ENCODE data around the gene PIGP. TPM values are rescaled to one million over a fixed set of nuclear protein-coding genes. Genes with fewer than 3 reads are reported as not detected.

PIGP gene
- total RNA-seq, 1 experiment from 2014 or later, result 13.2 TPM

DNA sequence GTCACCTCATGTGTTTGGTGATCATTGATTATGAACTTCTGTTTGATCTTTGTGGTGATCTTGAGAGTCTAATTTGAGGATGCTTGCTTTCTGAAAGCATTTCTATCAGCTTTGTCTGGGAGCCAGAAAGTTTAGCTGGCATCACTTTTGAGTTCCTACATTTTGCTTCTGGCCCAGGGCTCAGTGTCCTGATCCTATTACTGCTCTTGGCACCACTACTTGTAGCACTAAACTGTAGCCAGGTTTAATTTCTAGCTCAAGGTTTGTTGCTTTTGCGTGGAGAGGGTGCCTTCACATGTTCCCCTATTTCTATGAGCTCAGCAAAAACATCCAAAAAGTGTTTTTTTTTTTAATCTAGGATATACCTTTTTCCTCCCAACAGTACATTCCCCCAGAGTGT, 9.5 kb upstream of the PIGP start:
- no CpG with 5 or more reads among the region's 1 CpG for WGBS (ENCODE audit: extremely low coverage, insufficient read length, low lambda C conversion rate)
- H3K79me2 ChIP-seq (ENCODE audit: insufficient read depth, low read length), result peaks cover 3% of the 10 kb centered on the region; the same call in 1 of the 2 replicates

More for the DNA sequence above, 9.5 kb upstream of the PIGP start:
- H3K4me1 ChIP-seq (ENCODE audit: insufficient read depth, low read length), result no peaks in the 10 kb centered on the region
- no peak overlapping the region for H3K27ac Mint-ChIP-seq
- no peak overlapping the region for H3K9ac ChIP-seq (ENCODE audit: extremely low read depth, insufficient read length, low read length)
- no peak overlapping the region for H2BK12ac ChIP-seq (ENCODE audit: insufficient read length, low read depth, low read length)
- no peak overlapping the region for H4K8ac ChIP-seq (replicated peaks; ENCODE audit: insufficient read length, low read depth, low read length)
- H2BK20ac ChIP-seq (ENCODE audit: low read depth, low read length, poor library complexity, severe bottlenecking), result no peak overlapping the region
- no peak for DNase-seq
- no peak overlapping the region for H3K23ac ChIP-seq (ENCODE audit: insufficient read length, low read depth, low read length)
- H3K4me2 ChIP-seq (ENCODE audit: insufficient read depth, insufficient read length, low read length), result no peak overlapping the region
- no peaks in the 10 kb centered on the region for H3K27me3 Mint-ChIP-seq (ENCODE audit: low read depth)
- H3K4ac ChIP-seq (ENCODE audit: low read depth, low read length), result no peak overlapping the region
- H2BK15ac ChIP-seq (ENCODE audit: low read depth, low read length), result no peak overlapping the region
- no peak overlapping the region for H2BK5ac ChIP-seq (ENCODE audit: insufficient read length, low read length)
- H2BK120ac ChIP-seq (ENCODE audit: low read depth, low read length, poor library complexity, severe bottlenecking), result no peak overlapping the region
- H3K9me3 Mint-ChIP-seq, result no peaks in the 10 kb centered on the region
- TF ChIP-seq, protein P1, sequence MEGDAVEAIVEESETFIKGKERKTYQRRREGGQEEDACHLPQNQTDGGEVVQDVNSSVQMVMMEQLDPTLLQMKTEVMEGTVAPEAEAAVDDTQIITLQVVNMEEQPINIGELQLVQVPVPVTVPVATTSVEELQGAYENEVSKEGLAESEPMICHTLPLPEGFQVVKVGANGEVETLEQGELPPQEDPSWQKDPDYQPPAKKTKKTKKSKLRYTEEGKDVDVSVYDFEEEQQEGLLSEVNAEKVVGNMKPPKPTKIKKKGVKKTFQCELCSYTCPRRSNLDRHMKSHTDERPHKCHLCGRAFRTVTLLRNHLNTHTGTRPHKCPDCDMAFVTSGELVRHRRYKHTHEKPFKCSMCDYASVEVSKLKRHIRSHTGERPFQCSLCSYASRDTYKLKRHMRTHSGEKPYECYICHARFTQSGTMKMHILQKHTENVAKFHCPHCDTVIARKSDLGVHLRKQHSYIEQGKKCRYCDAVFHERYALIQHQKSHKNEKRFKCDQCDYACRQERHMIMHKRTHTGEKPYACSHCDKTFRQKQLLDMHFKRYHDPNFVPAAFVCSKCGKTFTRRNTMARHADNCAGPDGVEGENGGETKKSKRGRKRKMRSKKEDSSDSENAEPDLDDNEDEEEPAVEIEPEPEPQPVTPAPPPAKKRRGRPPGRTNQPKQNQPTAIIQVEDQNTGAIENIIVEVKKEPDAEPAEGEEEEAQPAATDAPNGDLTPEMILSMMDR (conservative IDR thresholded peaks at IDR 0.05), result no peak
- H3K14ac ChIP-seq (ENCODE audit: insufficient read depth, low read length), result no peak overlapping the region
- no peak overlapping the region for H3K56ac ChIP-seq (ENCODE audit: insufficient read length, low read depth, low read length)
- no peak overlapping the region for H2AFZ ChIP-seq (ENCODE audit: low read length)
- H3K4me3 Mint-ChIP-seq, result no peak overlapping the region
- no peak overlapping the region for H3K18ac ChIP-seq (ENCODE audit: insufficient read length, low read depth, low read length)
- H3K79me1 ChIP-seq (ENCODE audit: insufficient read depth, low read depth, low read length, poor library complexity, severe bottlenecking), result peaks cover 6% of the 10 kb centered on the region
- no peaks in the 10 kb centered on the region for H3K23me2 ChIP-seq (ENCODE audit: insufficient read length, low read depth, low read length, poor library complexity, severe bottlenecking)
- H3K27ac ChIP-seq (ENCODE audit: insufficient read length, low read depth, low read length), result no peak overlapping the region
- no peak overlapping the region for H3T11ph ChIP-seq (ENCODE audit: low read length)
- H4K20me1 ChIP-seq (ENCODE audit: control insufficient read depth, insufficient read depth, insufficient read length), result no peaks in the 10 kb centered on the region
- H3K27me3 ChIP-seq (ENCODE audit: insufficient read depth, low read length), result no peaks in the 10 kb centered on the region
- H4K5ac ChIP-seq (ENCODE audit: insufficient read length, low read depth, low read length), result no peak overlapping the region
- 0 out of 4 replicates have a peak, but pooled peaks cover 0 to 3% of the 10 kb centered on the region in 2 experiments for H3K4me1 Mint-ChIP-seq
- H2AK5ac ChIP-seq (ENCODE audit: insufficient read length, low read length), result no peak overlapping the region
- H3K9me3 ChIP-seq (ENCODE audit: control insufficient read depth, low read depth, low read length), result no peaks in the 10 kb centered on the region
- no peaks in the 10 kb centered on the region for H3K36me3 Mint-ChIP-seq (ENCODE audit: insufficient read depth in 1 of 3, low read depth in 3 of 3)
- H4K91ac ChIP-seq (ENCODE audit: insufficient read length, low read depth, low read length), result no peak overlapping the region

Data from H9 (cell line).